Measurements from ENCODE around the gene FAM107B.

Gene FAM107B

GRCh38 chr10:14476641-14477407, 297.9 kb downstream of the FAM107B start:
- Histone ChIP-seq H3K27ac (ENCODE audit: low read depth, low read length, severe bottlenecking) (no peak overlapping the region), H3K36me3 (ENCODE audit: control insufficient read depth, insufficient read depth, low read length) (no peaks in the 10 kb centered on the region), H3K9me3 (ENCODE audit: control insufficient read depth, low read length) (no peaks in the 10 kb centered on the region), H3K4me1 (ENCODE audit: control insufficient read depth, insufficient read depth, low read length, poor library complexity, severe bottlenecking) (no peaks in the 10 kb centered on the region), H3K4me3 (ENCODE audit: extremely low read depth, insufficient read depth, low read length, poor library complexity, severe bottlenecking) (no peak overlapping the region)
- 93 to 97% methylated on average over 7 to 8 of the region's 9 CpGs for WGBS, 2 experiments (ENCODE audit: insufficient coverage in 2 of 2)

GRCh38 chr10:14476006-14476405, 298.7 kb downstream of the FAM107B start:
- Histone ChIP-seq H3K36me3 (ENCODE audit: control insufficient read depth, insufficient read depth, low read length) (no peaks in the 10 kb centered on the region), H3K9me3 (ENCODE audit: control insufficient read depth, low read length) (no peaks in the 10 kb centered on the region), H3K27ac (ENCODE audit: low read depth, low read length, severe bottlenecking) (no peak overlapping the region), H3K4me3 (ENCODE audit: extremely low read depth, insufficient read depth, low read length, poor library complexity, severe bottlenecking) (no peak overlapping the region), H3K4me1 (ENCODE audit: control insufficient read depth, insufficient read depth, low read length, poor library complexity, severe bottlenecking) (no peaks in the 10 kb centered on the region)
- 96 to 98% methylated on average over 4 of the region's 5 CpGs for WGBS, 2 experiments (ENCODE audit: insufficient coverage in 2 of 2)

- Histone ChIP-seq H3K4me1 (ENCODE audit: control insufficient read depth, insufficient read depth, low read length, poor library complexity, severe bottlenecking) (no peaks in the 10 kb centered on the region), H3K4me3 (ENCODE audit: extremely low read depth, insufficient read depth, low read length, poor library complexity, severe bottlenecking) (no peak overlapping the region), H3K9me3 (ENCODE audit: control insufficient read depth, low read length) (no peaks in the 10 kb centered on the region), H3K27ac (ENCODE audit: low read depth, low read length, severe bottlenecking) (no peak overlapping the region), H3K36me3 (ENCODE audit: control insufficient read depth, insufficient read depth, low read length) (no peaks in the 10 kb centered on the region)
- WGBS, 2 experiments (ENCODE audit: insufficient coverage in 2 of 2), result 90% methylated on average over 2 of the region's 3 CpGs
Observed at GRCh38 chr10:14474656-14475055, 300.0 kb downstream of the FAM107B start.

- Histone ChIP-seq H3K36me3 (ENCODE audit: control insufficient read depth, insufficient read depth, low read length) (no peaks in the 10 kb centered on the region), H3K4me3 (ENCODE audit: extremely low read depth, insufficient read depth, low read length, poor library complexity, severe bottlenecking) (no peak overlapping the region), H3K9me3 (ENCODE audit: control insufficient read depth, low read length) (no peaks in the 10 kb centered on the region), H3K27ac (ENCODE audit: low read depth, low read length, severe bottlenecking) (no peak overlapping the region), H3K4me1 (ENCODE audit: control insufficient read depth, insufficient read depth, low read length, poor library complexity, severe bottlenecking) (no peaks in the 10 kb centered on the region)
- WGBS, 2 experiments (ENCODE audit: insufficient coverage in 2 of 2), result 98% methylated on average over 6 of the region's 6 CpGs
Observed at GRCh38 chr10:14470920-14471319, 303.8 kb downstream of the FAM107B start.

GRCh38 chr10:14468726-14469125, 306.0 kb downstream of the FAM107B start:
- no peaks in the 10 kb centered on the region for H3K36me3 ChIP-seq (ENCODE audit: control insufficient read depth, insufficient read depth, low read length)
- WGBS, 2 experiments (ENCODE audit: insufficient coverage in 2 of 2), result 80 to 92% methylated on average over 1 to 2 of the region's 3 CpGs
- no peaks in the 10 kb centered on the region for H3K9me3 ChIP-seq (ENCODE audit: control insufficient read depth, low read length)
- no peak overlapping the region for H3K27ac ChIP-seq (ENCODE audit: low read depth, low read length, severe bottlenecking)
- H3K4me1 ChIP-seq (ENCODE audit: control insufficient read depth, insufficient read depth, low read length, poor library complexity, severe bottlenecking), result no peaks in the 10 kb centered on the region
- H3K4me3 ChIP-seq (ENCODE audit: extremely low read depth, insufficient read depth, low read length, poor library complexity, severe bottlenecking), result no peak overlapping the region

All from mesodermal cell (in vitro differentiated cells).